Stimulated activated CD4-positive, alpha-beta T cell treated with anti-CD3 and anti-CD28 coated beads, TNF-alpha, amount 100 ng/mL, for 4 hours (primary cell): ENCODE measurements around the gene CACNB4.

ENCODE experiments used
- DNase-seq, 3 experiments: peaks; one replicate each; pipeline ENCODE4 v3.0.0-alpha.2; 2020; ENCODE audit warnings: low read depth in 3 of 3

The CACNB4 gene

GRCh38 chr2:151786483-151786882, 312.4 kb downstream of the CACNB4 start:
- no peak for DNase-seq

DNA sequence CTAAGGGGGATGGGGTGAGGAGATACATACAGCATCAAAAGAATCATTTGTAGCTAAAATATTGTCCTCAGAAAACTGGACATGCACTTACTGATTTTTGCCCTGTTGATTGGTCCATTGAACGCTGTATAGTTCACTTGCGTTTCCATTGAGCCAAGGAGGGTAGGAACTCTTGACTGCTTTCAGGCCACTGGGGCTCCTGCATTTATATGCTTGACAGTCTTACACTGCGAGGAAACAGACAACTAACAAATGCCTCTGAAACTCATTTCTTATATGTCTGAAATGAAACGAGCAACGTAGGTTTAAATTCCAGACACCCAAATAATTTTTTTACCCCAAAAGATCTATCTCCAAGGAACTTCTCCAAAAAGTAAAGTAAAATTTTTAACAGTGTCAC, 312.8 kb downstream of the CACNB4 start:
- DNase-seq, result no peak

- no peak for DNase-seq
Observed at GRCh38 chr2:151783133-151783520, 315.7 kb downstream of the CACNB4 start.
